ENCODE results near the gene WBP1.
A peak's percentile ranks its signal among the peaks of the same experiment; 100 is the strongest.
"Not testable (repeated sequence)": the region's sequence is repeated elsewhere in the genome, so short reads cannot be mapped to it uniquely, and the experiment has no call there.

Gene WBP1

GRCh38 chr2:74457129-74457548 is 1.1 kb upstream of the WBP1 start:
- TF ChIP-seq POLR2A (IDR thresholded peaks at IDR 0.05; ENCODE audit: low read length) (no peak), GATA1 (IDR thresholded peaks at IDR 0.05; ENCODE audit: low read depth, low read length) (no peak)
- DNase-seq, result no peak

GRCh38 chr2:74457549-74458131 is 598 bp upstream of the WBP1 start:
- DNase-seq, result peak; percentile 81 to 83
- TF ChIP-seq POLR2A (IDR thresholded peaks at IDR 0.05; ENCODE audit: low read length) (no peak), GATA1 (IDR thresholded peaks at IDR 0.05; ENCODE audit: low read depth, low read length) (no peak)

- TF ChIP-seq POLR2A (IDR thresholded peaks at IDR 0.05; ENCODE audit: low read length) (no peak), GATA1 (IDR thresholded peaks at IDR 0.05; ENCODE audit: low read depth, low read length) (no peak)
- no peak for DNase-seq
Observed at GRCh38 chr2:74458938-74459363, 713 bp downstream of the WBP1 start.

GRCh38 chr2:74459503-74460118 is 1.4 kb downstream of the WBP1 start:
- DNase-seq, result not testable (repeated sequence)

- DNase-seq, result not testable (repeated sequence)
Observed at GRCh38 chr2:74460187-74460586, 1.9 kb downstream of the WBP1 start.

- DNase-seq, result no peak
- no peak for TF ChIP-seq POLR2A (IDR thresholded peaks at IDR 0.05; ENCODE audit: low read length)
Observed at GRCh38 chr2:74461187-74462053, 3.2 kb downstream of the WBP1 start.

GRCh38 chr2:74462054-74462785 is 4.0 kb downstream of the WBP1 start:
- no peak for TF ChIP-seq GATA1 (IDR thresholded peaks at IDR 0.05; ENCODE audit: low read depth, low read length)
- TF ChIP-seq POLR2A (IDR thresholded peaks at IDR 0.05; ENCODE audit: low read length), result no peak
- no peak for DNase-seq

- no peak for DNase-seq
- TF ChIP-seq GATA1 (IDR thresholded peaks at IDR 0.05; ENCODE audit: low read depth, low read length), result no peak
- no peak for TF ChIP-seq POLR2A (IDR thresholded peaks at IDR 0.05; ENCODE audit: low read length)
Observed at GRCh38 chr2:74462786-74463105, 4.5 kb downstream of the WBP1 start.

- TF ChIP-seq GATA1 (IDR thresholded peaks at IDR 0.05; ENCODE audit: low read depth, low read length) (no peak), POLR2A (IDR thresholded peaks at IDR 0.05; ENCODE audit: low read length) (no peak)
- no peak for DNase-seq
Observed at GRCh38 chr2:74464406-74464805, 6.2 kb downstream of the WBP1 start.

GRCh38 chr2:74470742-74471141 is 12.5 kb downstream of the WBP1 start:
- DNase-seq, result not testable (repeated sequence)

- TF ChIP-seq POLR2A (IDR thresholded peaks at IDR 0.05; ENCODE audit: low read length) (no peak), GATA1 (IDR thresholded peaks at IDR 0.05; ENCODE audit: low read depth, low read length) (no peak)
- no peak for DNase-seq
Observed at GRCh38 chr2:74471332-74472065, 13.3 kb downstream of the WBP1 start.

- peak; percentile 99 for TF ChIP-seq POLR2A (IDR thresholded peaks at IDR 0.05; ENCODE audit: low read length)
- TF ChIP-seq GATA1 (IDR thresholded peaks at IDR 0.05; ENCODE audit: low read depth, low read length), result no peak
- DNase-seq, result peak; percentile 96
Observed at GRCh38 chr2:74472086-74472944, 14.1 kb downstream of the WBP1 start, which contains the start of gene MRPL53. Gene MRPL53, minus strand, starts transcription at chr2:74472680. Its CDS starts 20 bp downstream, at chr2:74472660.

GRCh38 chr2:74472945-74473258 is 14.7 kb downstream of the WBP1 start:
- TF ChIP-seq GATA1 (IDR thresholded peaks at IDR 0.05; ENCODE audit: low read depth, low read length), result no peak
- TF ChIP-seq POLR2A (IDR thresholded peaks at IDR 0.05; ENCODE audit: low read length), result no peak
- DNase-seq, result no peak

Measured in erythroblast (primary cell).